ENCODE data around the gene ARFGEF3. TPM values are rescaled to one million over a fixed set of nuclear protein-coding genes. Genes with fewer than 3 reads are reported as not detected.

Gene ARFGEF3
- polyA plus RNA-seq, 1 of the 3 experiments (the other 2 are of a cell fraction), result not detected

DNA sequence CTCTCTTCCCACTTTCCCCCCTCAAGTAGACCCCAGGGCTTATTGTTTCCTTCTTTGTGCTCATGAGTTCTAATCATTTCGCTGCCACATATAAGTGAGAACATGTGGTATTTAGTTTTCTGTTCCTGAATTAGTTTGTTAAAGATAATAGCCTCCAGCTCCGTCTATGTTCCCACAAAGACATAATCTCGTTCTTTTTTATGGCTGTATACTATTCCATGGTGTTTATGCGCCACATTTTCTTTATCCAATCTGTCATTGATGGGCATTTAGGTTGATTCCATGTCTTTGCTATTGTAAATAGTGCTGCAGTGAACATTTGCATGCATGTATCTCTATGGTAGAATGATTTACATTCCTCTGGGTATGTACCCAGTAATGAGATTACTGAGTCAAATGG lies 37.6 kb upstream of the ARFGEF3 start (continued):
- TF ChIP-seq, protein P1, sequence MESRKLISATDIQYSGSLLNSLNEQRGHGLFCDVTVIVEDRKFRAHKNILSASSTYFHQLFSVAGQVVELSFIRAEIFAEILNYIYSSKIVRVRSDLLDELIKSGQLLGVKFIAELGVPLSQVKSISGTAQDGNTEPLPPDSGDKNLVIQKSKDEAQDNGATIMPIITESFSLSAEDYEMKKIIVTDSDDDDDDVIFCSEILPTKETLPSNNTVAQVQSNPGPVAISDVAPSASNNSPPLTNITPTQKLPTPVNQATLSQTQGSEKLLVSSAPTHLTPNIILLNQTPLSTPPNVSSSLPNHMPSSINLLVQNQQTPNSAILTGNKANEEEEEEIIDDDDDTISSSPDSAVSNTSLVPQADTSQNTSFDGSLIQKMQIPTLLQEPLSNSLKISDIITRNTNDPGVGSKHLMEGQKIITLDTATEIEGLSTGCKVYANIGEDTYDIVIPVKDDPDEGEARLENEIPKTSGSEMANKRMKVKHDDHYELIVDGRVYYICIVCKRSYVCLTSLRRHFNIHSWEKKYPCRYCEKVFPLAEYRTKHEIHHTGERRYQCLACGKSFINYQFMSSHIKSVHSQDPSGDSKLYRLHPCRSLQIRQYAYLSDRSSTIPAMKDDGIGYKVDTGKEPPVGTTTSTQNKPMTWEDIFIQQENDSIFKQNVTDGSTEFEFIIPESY (IDR thresholded peaks at IDR 0.05; ENCODE audit: borderline replicate concordance, low read depth), result no peak
- TF ChIP-seq FOSL2 (IDR thresholded peaks at IDR 0.05; ENCODE audit: borderline replicate concordance, low read depth), result no peak
- TF ChIP-seq ELF1 (IDR thresholded peaks at IDR 0.05), result no peak

DNA sequence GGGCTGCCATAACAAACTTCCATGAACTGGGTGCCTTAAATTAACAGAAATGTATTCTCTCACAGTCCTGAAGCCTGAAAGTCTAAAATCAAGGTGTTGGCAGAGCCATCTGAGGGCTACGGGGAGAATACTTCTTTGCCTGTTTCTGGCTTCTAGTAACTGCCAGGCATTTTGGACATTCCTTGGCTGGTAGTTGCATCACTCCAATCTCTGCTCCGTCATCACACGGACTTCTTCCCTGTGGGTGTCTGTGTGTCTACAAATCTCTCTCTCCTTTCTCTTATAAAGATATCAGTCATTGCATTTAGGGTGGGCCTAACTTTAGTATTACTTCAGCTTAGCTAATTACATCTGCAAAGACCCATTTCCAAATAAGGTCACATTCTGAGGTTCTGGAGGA lies 33.6 kb upstream of the ARFGEF3 start:
- Histone ChIP-seq H4K20me1 (ENCODE audit: insufficient read depth) (no peaks in the 10 kb centered on the region), H3K79me2 (ENCODE audit: insufficient read depth) (no peaks in the 10 kb centered on the region), H3K9me2 (no peaks in the 10 kb centered on the region), H3K27me3 (ENCODE audit: insufficient read depth) (no peaks in the 10 kb centered on the region), H2AFZ (ENCODE audit: low read depth) (no peak overlapping the region), H3K4me2 (no peak overlapping the region), H3K4me1 (ENCODE audit: control insufficient read depth in 1 of 2, insufficient read depth in 2 of 2, low read depth in 1 of 2, low read length in 1 of 2) (no peaks in the 10 kb centered on the region), H3K9ac (no peak overlapping the region), H3K27ac (ENCODE audit: low read depth in 2 of 2, low read length in 1 of 2) (no peak overlapping the region), H3K9me3 (no peaks in the 10 kb centered on the region), H3K36me3 (replicated peaks in 1 of 2; ENCODE audit: control insufficient read depth in 1 of 2, insufficient read depth in 2 of 2, low read length in 1 of 2) (no peaks in the 10 kb centered on the region), H3F3A (replicated peaks; ENCODE audit: insufficient read depth) (no peaks in the 10 kb centered on the region), H3K4me3 (ENCODE audit: low read depth in 2 of 2, low read length in 1 of 2) (no peak overlapping the region)
- ChIA-PET CTCF (no interaction called here), POLR2A (no interaction called here)
- no peak for DNase-seq
- TF ChIP-seq MEF2A (IDR thresholded peaks at IDR 0.05; ENCODE audit: borderline replicate concordance, low read depth), result no peak
- TF ChIP-seq, protein P2, sequence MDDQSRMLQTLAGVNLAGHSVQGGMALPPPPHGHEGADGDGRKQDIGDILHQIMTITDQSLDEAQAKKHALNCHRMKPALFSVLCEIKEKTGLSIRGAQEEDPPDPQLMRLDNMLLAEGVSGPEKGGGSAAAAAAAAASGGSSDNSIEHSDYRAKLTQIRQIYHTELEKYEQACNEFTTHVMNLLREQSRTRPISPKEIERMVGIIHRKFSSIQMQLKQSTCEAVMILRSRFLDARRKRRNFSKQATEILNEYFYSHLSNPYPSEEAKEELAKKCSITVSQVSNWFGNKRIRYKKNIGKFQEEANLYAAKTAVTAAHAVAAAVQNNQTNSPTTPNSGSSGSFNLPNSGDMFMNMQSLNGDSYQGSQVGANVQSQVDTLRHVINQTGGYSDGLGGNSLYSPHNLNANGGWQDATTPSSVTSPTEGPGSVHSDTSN (IDR thresholded peaks at IDR 0.05), result no peak
- TF ChIP-seq CHD2 (IDR thresholded peaks at IDR 0.05; ENCODE audit: low read length, partially characterized antibody), result no peak
- TF ChIP-seq FOSL2 (IDR thresholded peaks at IDR 0.05; ENCODE audit: borderline replicate concordance, low read depth), result no peak
- TF ChIP-seq POLR2AphosphoS5 (IDR thresholded peaks at IDR 0.05; ENCODE audit: low read depth, low read length), result no peak
- TF ChIP-seq FOXM1 (IDR thresholded peaks at IDR 0.05; ENCODE audit: low read depth), result no peak
- TF ChIP-seq, protein P3, sequence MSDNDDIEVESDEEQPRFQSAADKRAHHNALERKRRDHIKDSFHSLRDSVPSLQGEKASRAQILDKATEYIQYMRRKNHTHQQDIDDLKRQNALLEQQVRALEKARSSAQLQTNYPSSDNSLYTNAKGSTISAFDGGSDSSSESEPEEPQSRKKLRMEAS (IDR thresholded peaks at IDR 0.05; ENCODE audit: low read depth), result no peak
- no peak for TF ChIP-seq JUND (IDR thresholded peaks at IDR 0.05)
- TF ChIP-seq, protein P4, sequence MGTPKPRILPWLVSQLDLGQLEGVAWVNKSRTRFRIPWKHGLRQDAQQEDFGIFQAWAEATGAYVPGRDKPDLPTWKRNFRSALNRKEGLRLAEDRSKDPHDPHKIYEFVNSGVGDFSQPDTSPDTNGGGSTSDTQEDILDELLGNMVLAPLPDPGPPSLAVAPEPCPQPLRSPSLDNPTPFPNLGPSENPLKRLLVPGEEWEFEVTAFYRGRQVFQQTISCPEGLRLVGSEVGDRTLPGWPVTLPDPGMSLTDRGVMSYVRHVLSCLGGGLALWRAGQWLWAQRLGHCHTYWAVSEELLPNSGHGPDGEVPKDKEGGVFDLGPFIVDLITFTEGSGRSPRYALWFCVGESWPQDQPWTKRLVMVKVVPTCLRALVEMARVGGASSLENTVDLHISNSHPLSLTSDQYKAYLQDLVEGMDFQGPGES (IDR thresholded peaks at IDR 0.05; ENCODE audit: low read depth, low read length), result no peak
- TF ChIP-seq GATA2 (CRISPR knock-in tag; IDR thresholded peaks at IDR 0.05), result no peak
- TF ChIP-seq RCOR1 (IDR thresholded peaks at IDR 0.05; ENCODE audit: low read length), result no peak
- no peak for TF ChIP-seq EZH2phosphoT487 (IDR thresholded peaks at IDR 0.05; ENCODE audit: borderline replicate concordance, low read depth)
- TF ChIP-seq TEAD4 (IDR thresholded peaks at IDR 0.05; ENCODE audit: borderline replicate concordance, insufficient read depth), result no peak
- no peak for TF ChIP-seq RXRA (IDR thresholded peaks at IDR 0.05; ENCODE audit: borderline replicate concordance, low read depth)
- TF ChIP-seq, protein P5, sequence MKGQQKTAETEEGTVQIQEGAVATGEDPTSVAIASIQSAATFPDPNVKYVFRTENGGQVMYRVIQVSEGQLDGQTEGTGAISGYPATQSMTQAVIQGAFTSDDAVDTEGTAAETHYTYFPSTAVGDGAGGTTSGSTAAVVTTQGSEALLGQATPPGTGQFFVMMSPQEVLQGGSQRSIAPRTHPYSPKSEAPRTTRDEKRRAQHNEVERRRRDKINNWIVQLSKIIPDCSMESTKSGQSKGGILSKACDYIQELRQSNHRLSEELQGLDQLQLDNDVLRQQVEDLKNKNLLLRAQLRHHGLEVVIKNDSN (IDR thresholded peaks at IDR 0.05; ENCODE audit: borderline replicate concordance, low read depth), result no peak
- no peak for TF ChIP-seq EP300 (IDR thresholded peaks at IDR 0.05; ENCODE audit: borderline replicate concordance in 1 of 2, low read depth in 1 of 2, low read length in 1 of 2)
- 33% methylated on average over 2 of the region's 3 CpGs for WGBS (ENCODE audit: low lambda C conversion rate)
